Epidermal melanocyte (primary cell): ENCODE data around the gene NEB.
"Not testable (repeated sequence)": the region's sequence is repeated elsewhere in the genome, so short reads cannot be mapped to it uniquely, and the experiment has no call there.

ENCODE experiments used
- DNase-seq: peaks from one replicate; pipeline ENCODE4 v3.0.0; 2011; ENCODE audit warnings: low spot score; ENCODE audit not compliant: insufficient read length

Gene NEB

GRCh38 chr2:151611351-151611750 lies 122.9 kb downstream of the NEB start:
- DNase-seq = no peak

GRCh38 chr2:151610310-151610709 lies 124.0 kb downstream of the NEB start:
- DNase-seq = no peak

- DNase-seq = no peak
Measured at GRCh38 chr2:151609705-151610104, 124.6 kb downstream of the NEB start.

GRCh38 chr2:151607459-151608424 lies 126.5 kb downstream of the NEB start:
- DNase-seq = not testable (repeated sequence)

GRCh38 chr2:151603530-151603929 lies 130.7 kb downstream of the NEB start:
- DNase-seq = not testable (repeated sequence)

- DNase-seq = not testable (repeated sequence)
Measured at GRCh38 chr2:151602402-151602801, 131.9 kb downstream of the NEB start.

- not testable (repeated sequence) for DNase-seq
Measured at GRCh38 chr2:151601803-151602202, 132.5 kb downstream of the NEB start.

- DNase-seq = not testable (repeated sequence)
Measured at GRCh38 chr2:151596903-151597608, 137.2 kb downstream of the NEB start.

GRCh38 chr2:151591908-151592255 lies 142.4 kb downstream of the NEB start:
- not testable (repeated sequence) for DNase-seq

- DNase-seq = not testable (repeated sequence)
Measured at GRCh38 chr2:151591250-151591907, 142.9 kb downstream of the NEB start.

GRCh38 chr2:151581300-151581699 lies 153.0 kb downstream of the NEB start:
- DNase-seq = not testable (repeated sequence)

- DNase-seq = not testable (repeated sequence)
Measured at GRCh38 chr2:151580697-151581096, 153.6 kb downstream of the NEB start.

- no peak for DNase-seq
Measured at GRCh38 chr2:151577116-151577515, 157.2 kb downstream of the NEB start.

- no peak for DNase-seq
Measured at GRCh38 chr2:151576080-151576479, 158.2 kb downstream of the NEB start.

GRCh38 chr2:151575338-151575737 lies 158.9 kb downstream of the NEB start:
- no peak for DNase-seq

- DNase-seq = no peak
Measured at GRCh38 chr2:151570191-151570590, 164.1 kb downstream of the NEB start.

GRCh38 chr2:151569167-151569566 lies 165.1 kb downstream of the NEB start:
- no peak for DNase-seq

GRCh38 chr2:151568501-151568900 lies 165.8 kb downstream of the NEB start:
- no peak for DNase-seq

GRCh38 chr2:151567006-151567405 lies 167.3 kb downstream of the NEB start:
- no peak for DNase-seq

GRCh38 chr2:151562398-151562797 lies 171.9 kb downstream of the NEB start:
- DNase-seq = no peak

- no peak for DNase-seq
Measured at GRCh38 chr2:151560289-151560688, 174.0 kb downstream of the NEB start.

GRCh38 chr2:151559431-151559830 lies 174.8 kb downstream of the NEB start:
- DNase-seq = not testable (repeated sequence)
